HG03354 (cell line): ENCODE data around the gene FKBP7.
"Not testable (repeated sequence)": the region's sequence is repeated elsewhere in the genome, so short reads cannot be mapped to it uniquely, and the experiment has no call there.

Experiments
- ATAC-seq: cut with Tn5 transposase; IDR thresholded peaks from one replicate; pipeline ENCODE4 v1.9.1; 2021; ENCODE audit warnings: mild to moderate bottlenecking; ENCODE audit not compliant: unreplicated experiment, poor library complexity, severe bottlenecking

The FKBP7 gene

GRCh38 chr2:178478439-178479274, at the start of gene FKBP7:
FKBP7 (minus strand) TSS chr2:178478600; CDS start chr2:178478499, 101 bp downstream.
- peak; percentile 50 for ATAC-seq

DNA sequence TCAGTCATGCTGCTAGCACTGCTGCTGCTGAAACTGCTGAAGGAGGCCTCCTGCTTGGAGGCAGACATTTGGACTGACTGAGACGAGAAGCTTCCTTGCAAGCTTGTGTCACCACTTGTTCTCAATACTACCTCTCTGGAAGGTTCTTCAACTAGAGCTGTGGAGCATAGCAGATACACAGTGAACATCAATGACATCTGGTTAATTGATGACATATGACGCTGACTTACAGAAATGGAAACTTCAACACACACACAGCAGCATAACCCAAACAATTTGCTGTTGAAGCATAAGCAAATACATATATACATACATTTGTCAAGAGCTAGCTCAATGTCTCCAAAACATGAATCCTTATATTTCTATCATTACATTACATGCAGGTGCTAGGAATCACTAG, 49.2 kb upstream of the FKBP7 start:
- ATAC-seq: no peak

- no peak for ATAC-seq
These were observed 47.9 kb upstream of the FKBP7 start for GRCh38 chr2:178526256-178526655.

DNA sequence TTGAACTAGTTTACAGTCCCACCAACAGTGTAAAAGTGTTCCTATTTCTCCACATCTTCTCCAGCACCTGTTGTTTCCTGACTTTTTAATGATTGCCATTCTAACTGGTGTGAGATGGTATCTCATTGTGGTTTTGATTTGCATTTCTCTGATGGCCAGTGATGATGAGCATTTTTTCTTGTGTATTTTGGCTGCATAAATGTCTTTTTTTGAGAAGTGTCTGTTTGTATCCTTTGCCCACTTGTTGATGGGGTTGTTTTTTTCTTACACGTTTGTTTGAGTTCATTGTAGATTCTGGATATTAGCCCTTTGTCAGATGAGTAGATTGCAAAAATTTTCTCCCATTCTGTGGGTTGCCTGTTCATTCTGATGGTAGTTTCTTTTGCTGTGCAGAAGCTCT, 47.1 kb upstream of the FKBP7 start:
- not testable (repeated sequence) for ATAC-seq

DNA sequence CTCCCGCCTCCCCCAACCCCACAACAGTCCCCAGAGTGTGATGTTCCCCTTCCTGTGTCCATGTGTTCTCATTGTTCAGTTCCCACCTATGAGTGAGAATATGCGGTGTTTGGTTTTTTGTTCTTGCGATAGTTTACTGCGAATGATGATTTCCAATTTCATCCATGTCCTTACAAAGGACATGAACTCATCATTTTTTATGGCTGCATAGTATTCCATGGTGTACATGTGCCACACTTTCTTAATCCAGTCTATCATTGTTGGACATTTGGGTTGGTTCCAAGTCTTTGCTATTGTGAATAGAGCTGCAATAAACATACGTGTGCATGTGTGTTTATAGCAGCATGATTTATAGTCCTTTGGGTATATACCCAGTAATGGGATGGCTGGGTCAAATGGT, 46.6 kb upstream of the FKBP7 start:
- not testable (repeated sequence) for ATAC-seq

GRCh38 chr2:178523596-178524134, 45.3 kb upstream of the FKBP7 start:
- peak; percentile 16 for ATAC-seq

- peak; percentile 97 for ATAC-seq
These were observed 44.7 kb upstream of the FKBP7 start for GRCh38 chr2:178522950-178523595.

DNA sequence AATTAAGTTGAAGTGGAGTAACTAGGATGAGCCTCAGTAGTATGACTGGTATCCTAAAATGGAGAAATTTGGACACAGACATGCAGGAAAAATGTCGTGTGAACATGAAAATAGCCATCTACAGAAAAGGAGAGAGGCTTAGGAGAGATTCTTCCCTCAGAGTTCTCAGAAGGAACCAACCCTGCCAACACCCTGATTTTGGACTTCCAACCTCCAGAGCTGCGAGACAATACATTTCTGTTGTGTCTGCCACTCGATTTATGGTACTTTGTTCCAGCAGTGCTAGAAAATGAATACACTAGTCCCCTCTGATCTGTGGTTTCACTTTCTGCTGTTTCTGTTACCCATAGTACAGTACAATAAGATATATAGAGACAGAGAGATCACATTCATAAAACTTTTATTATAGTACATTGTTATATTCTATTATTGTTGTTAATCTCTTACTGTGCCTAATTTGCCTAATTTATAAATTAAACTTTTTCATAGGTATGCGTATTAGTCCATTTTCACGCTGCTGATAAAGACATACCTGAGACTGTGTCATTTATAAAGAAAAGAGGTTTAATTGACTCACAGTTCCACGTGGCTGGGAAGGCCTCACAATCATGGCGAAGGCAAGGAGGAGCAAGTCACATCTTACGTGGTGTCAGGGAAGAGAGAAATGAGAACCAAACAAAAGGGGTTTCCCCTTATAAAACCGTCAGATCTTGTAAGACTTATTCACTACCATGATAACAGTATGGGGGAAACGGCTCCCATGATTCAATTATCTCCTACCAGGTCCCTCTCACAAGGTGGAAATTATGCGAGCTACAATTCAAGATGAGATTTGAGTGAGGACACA, 43.1 kb upstream of the FKBP7 start:
- ATAC-seq: no peak

DNA sequence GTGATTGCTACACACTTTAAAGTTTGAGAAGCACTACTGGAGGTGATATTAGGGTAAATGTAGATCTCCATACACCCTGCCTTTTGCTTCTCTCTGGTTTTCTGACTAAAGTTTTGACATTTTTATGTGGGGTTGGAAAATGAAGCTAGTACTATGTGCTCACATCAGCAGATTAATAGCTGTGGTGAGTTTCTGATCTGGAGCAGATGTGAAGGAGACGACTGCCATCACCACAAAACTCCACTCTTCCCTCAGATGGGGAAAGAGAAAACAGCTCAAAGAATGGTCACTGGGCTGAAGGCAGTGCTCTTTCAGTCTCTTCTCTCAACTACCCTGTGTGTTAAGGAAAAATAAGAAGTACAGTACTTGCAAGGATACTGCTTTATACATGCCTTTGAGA, 39.1 kb upstream of the FKBP7 start:
- no peak for ATAC-seq

DNA sequence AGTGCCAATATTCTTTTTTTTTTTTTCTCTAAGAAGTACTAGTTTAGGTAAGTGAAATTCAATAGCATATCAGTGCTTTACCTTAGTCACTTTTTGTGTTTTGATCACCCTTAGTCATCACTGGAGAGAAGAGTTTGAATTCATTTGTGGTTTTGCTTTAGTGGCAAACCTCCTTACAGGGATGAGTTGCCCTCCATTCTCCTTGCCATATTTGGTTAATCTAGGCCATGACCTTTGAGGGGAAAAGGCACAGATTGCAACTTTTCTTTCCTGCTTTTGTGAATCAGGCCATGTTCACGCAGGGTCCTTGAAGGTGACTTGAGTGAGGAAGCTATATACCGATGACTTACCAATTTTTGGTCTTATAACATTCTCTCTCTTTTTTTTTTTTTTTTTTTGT, 36.3 kb upstream of the FKBP7 start:
- no peak for ATAC-seq

GRCh38 chr2:178513876-178514275, 35.5 kb upstream of the FKBP7 start:
- no peak for ATAC-seq

DNA sequence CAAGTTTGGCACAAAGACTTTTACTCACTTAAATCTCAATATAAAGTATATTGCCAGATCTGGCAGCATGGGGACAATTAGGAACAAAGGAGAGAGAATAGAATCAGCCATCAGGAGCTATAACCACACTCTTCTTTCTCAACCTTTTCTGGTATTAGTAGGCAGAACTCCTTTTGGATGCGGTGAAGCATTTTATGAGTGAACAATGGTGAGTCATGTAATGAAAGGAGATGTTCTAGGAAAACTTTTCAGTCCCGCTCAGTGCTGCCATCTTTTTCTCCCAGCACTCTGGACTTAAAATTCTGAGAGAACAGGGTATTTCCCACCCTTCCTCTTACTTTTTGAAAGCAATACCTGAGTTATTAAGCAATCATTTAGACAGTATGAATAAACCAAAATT, 34.1 kb upstream of the FKBP7 start:
- no peak for ATAC-seq

DNA sequence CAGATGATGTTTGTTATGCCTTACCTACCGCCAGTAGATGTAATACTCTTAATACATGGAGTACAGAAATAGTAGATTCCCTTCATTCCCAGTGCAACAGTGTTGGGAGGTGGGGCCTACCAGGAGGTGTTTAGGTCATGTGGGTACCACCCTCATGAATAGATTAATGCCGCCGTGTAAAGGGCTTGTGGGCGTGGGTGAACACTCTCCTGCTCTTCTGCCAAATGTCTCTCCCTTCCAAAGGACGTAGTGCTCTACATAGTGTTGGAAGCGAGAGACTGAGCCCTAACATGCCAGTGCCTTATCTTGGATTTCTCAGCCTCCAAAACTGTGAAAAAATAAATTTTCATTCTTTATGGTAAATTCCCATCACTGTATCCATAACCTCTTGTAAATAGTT, 32.0 kb upstream of the FKBP7 start:
- ATAC-seq: no peak

GRCh38 chr2:178508646-178509045, 30.2 kb upstream of the FKBP7 start:
- ATAC-seq: no peak

DNA sequence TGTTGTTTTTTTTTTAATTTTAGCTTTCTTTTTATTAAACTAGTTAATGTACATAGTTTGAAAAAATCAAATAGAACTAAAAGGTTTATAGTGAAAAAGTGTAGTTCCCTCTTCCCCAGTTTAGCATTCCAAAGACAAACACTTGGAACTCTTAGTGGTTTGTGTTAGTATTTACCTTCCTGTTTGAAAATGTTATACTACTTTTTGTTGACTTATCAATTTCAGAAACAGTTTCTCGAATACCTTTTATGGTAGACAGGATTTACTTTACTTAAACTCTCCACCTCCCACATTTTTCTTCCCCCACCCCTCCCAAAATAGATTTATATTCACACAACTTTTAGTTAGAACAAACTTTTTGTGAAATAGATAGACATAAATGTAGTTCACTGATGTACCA, 28.5 kb upstream of the FKBP7 start:
- no peak for ATAC-seq

GRCh38 chr2:178506524-178506923, 28.1 kb upstream of the FKBP7 start:
- ATAC-seq: no peak

DNA sequence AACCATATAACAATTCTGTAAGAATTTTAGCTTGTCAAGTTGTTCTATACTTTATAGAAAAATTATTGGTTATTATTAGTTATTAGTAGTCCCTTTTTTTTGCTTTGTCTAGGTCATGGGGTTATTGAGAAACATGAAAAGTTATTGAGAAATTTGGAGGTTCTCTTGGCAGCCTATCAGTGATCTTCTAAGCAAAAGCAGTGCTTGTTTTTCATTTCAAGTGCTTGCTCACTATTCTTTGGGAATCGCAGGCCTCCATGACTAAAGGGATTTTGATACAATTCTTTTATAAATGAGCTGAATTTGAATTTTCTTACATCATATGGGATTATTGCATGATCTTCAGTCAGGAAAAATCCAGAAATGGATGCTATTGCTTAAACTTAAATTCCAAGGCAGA, 27.7 kb upstream of the FKBP7 start:
- no peak for ATAC-seq

DNA sequence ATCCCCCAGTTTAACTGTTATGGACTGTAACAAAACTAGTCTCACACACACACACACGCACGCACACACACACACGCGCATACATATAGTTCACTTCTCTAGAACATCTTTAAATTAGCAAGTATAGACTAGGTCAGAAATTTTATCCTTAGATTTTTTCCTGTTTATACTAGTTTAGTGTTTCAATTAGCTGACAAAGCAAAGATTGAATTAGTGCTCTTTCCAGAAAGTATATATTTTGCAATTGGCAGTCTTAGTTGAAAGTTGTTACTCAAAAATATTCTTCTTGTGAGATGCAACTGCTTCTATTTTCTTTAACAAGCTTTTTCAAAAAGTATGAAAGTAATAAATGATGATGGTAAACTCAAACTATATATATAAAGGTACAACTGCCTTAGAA, 24.4 kb upstream of the FKBP7 start:
- ATAC-seq: no peak

DNA sequence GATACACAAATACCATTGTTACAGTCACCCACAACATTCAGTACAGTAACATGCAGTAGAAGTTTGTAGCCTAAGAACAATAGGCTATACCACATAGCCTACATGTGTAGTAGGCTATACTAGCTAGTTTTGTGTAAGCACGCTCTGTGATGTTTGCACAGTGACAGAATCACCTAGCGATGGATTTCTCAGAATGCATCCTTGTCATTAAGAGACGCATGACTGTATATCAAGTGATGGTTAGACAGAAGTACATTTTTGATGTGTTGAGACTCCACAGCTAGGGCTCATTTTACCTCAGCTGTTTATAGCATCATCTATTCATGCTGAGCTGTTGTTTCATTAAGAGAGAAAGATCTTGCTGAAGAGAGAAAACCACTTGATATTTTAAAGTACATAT, 21.2 kb upstream of the FKBP7 start:
- ATAC-seq: no peak

DNA sequence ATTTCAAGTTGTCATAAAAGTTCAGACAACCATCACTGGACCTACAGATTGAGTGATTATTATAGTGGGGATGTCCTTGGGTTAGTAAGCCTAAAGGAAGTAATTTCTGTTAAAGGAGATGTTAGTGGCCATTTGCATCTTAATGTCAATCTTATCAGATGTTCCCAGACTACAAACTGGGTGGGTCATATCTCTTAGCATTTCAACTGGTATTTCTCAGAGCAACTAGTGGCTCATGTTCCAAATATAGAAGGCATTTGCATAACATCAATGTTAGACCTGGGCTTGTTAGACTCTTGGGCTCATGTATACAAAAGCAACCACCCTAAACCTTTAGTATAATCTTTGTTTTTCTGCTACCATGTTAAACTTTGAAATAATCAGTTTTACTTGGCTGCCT, 19.7 kb upstream of the FKBP7 start:
- ATAC-seq: no peak
